Gastrocnemius medialis (tissue), 4 donors: ENCODE data around the gene FGF19.

Source experiments
- CTCF ChIP-seq, 5 experiments: fragments of 450-650 bp in 3 of 5; fragments of 200-600 bp in 2 of 5; sonication (generic) in 2 of 5; IDR thresholded peaks in 4 of 5; conservative IDR thresholded peaks in 1 of 5; 1 replicate in 4 of 5; 2 replicates in 1 of 5; pipeline ENCODE4 v1.5.1; 2016 to 2019; ENCODE audit warnings: antibody characterized with exemption in 5 of 5, mild to moderate bottlenecking in 3 of 5, moderate library complexity in 3 of 5
- POLR2A ChIP-seq, 2 donors: fragments of 450-650 bp; IDR thresholded peaks; one replicate each; pipeline ENCODE4 v1.6.1; 2017; ENCODE audit warnings: antibody characterized with exemption in 2 of 2, mild to moderate bottlenecking in 2 of 2, moderate library complexity in 2 of 2

- TF ChIP-seq CTCF (IDR thresholded peaks at IDR 0.05 in 4 of 5, conservative IDR thresholded peaks at IDR 0.05 in 1 of 5) (no peak), POLR2A (IDR thresholded peaks at IDR 0.05) (no peak)
Measured at GRCh38 chr11:69661413-69661715, 42.5 kb downstream of the FGF19 start.
